PC-9 (cell line): ENCODE results near the gene PTPN21. TPM values are rescaled to one million over a fixed set of nuclear protein-coding genes. Genes with fewer than 3 reads are reported as not detected.

Source experiments
- BruUV-seq: library from RNA; stranded (reverse); fragments of 400-500 nt; replicated peaks from 2 replicates; lab custom pipeline; 2021; lab: Mats Ljungman, UMichigan
- CTCF ChIA-PET: fragments of 300-600 bp; sonication (Branson Sonifier 250); formaldehyde crosslinking; loops from one replicate; lab custom pipeline; 2022; ENCODE audit warnings: antibody characterized with exemption; lab: Charles Lee
- POLR2A ChIA-PET: fragments of 300-600 bp; sonication (Branson Sonifier 250); formaldehyde crosslinking; loops from one replicate; lab custom pipeline; 2022; ENCODE audit warnings: antibody characterized with exemption; ENCODE audit not compliant: unreplicated experiment; lab: Charles Lee
- DNase-seq, 2 experiments: peaks; one replicate each; pipeline versions ENCODE4 v3.0.0 to v3.0.0-alpha.2; 2015 to 2022; ENCODE audit warnings: mixed read lengths in 1 of 2
- H2AFZ ChIP-seq: fragments of 200-600 bp; sonication (generic); 2 replicates; pipeline ENCODE4 v1.8.1; 2017; ENCODE audit warnings: antibody characterized with exemption
- H3F3A ChIP-seq: fragments of 200-600 bp; sonication (generic); 2 replicates; pipeline ENCODE4 v1.8.1; 2017; ENCODE audit warnings: antibody characterized with exemption, mild to moderate bottlenecking, low read depth; ENCODE audit not compliant: insufficient read depth
- H3K27ac ChIP-seq: fragments of 200-600 bp; sonication (generic); 2 replicates; pipeline ENCODE4 v1.6.1; 2016; ENCODE audit warnings: mixed run types
- H3K27me3 ChIP-seq: fragments of 200-600 bp; sonication (generic); 2 replicates; pipeline ENCODE4 v1.6.1; 2016; ENCODE audit warnings: low read depth, mixed run types; ENCODE audit not compliant: insufficient read depth
- H3K36me3 ChIP-seq: fragments of 200-600 bp; sonication (generic); 2 replicates; pipeline ENCODE4 v1.6.1; 2016; ENCODE audit warnings: low read depth, mixed run types
- H3K4me1 ChIP-seq: fragments of 200-600 bp; sonication (generic); replicated peaks from 2 replicates; pipeline ENCODE4 v1.6.1; 2016; ENCODE audit warnings: mixed run types; ENCODE audit not compliant: insufficient read depth
- H3K4me2 ChIP-seq: fragments of 200-600 bp; sonication (generic); 2 replicates; pipeline ENCODE4 v1.6.1; 2017; ENCODE audit warnings: mixed run types
- H3K4me3 ChIP-seq: fragments of 200-600 bp; sonication (generic); 2 replicates; pipeline ENCODE4 v1.6.1; 2016; ENCODE audit warnings: mixed run types
- H3K79me2 ChIP-seq: fragments of 200-600 bp; sonication (generic); 2 replicates; pipeline ENCODE4 v1.6.1; 2017; ENCODE audit warnings: low read depth, mixed run types
- H3K9me2 ChIP-seq: fragments of 200-600 bp; sonication (generic); 2 replicates; pipeline ENCODE4 v1.8.1; 2017; ENCODE audit warnings: mild to moderate bottlenecking; ENCODE audit not compliant: insufficient read depth
- H3K9me3 ChIP-seq: fragments of 200-600 bp; sonication (generic); 2 replicates; pipeline ENCODE4 v1.8.1; 2016; ENCODE audit warnings: low read depth; ENCODE audit not compliant: insufficient read depth
- H4K20me1 ChIP-seq: fragments of 200-600 bp; sonication (generic); 2 replicates; pipeline ENCODE4 v1.8.1; 2017; ENCODE audit not compliant: insufficient read depth
- CTCF ChIP-seq: fragments of 200-600 bp; sonication (generic); conservative IDR thresholded peaks from 2 replicates; pipeline ENCODE4 v1.6.1; 2017; ENCODE audit warnings: mixed run types, antibody characterized with exemption, mild to moderate bottlenecking, moderate library complexity
- EZH2 ChIP-seq: fragments of 200-600 bp; sonication (generic); IDR thresholded peaks from 2 replicates; pipeline ENCODE4 v1.8.0; 2017; ENCODE audit warnings: antibody characterized with exemption, low read depth
- intact Hi-C: fragments of 100-400 bp; cut with micrococcal nuclease; formaldehyde crosslinking; loops from one replicate; pipeline ENCODE4 v1.10.0; 2022; ENCODE audit not compliant: unreplicated experiment
- total RNA-seq: library from RNA; stranded (reverse); gene quantifications from 2 replicates; pipeline ENCODE4 v1.2.3, GENCODE V29; 2021

PTPN21 gene
- total RNA-seq, 1 experiment from 2014 or later: 4.0 TPM

- H3K36me3 ChIP-seq: no peaks in the 10 kb centered on the region
- no peak overlapping the region for H3K4me3 ChIP-seq
- no peak overlapping the region for H2AFZ ChIP-seq
- no peak overlapping the region for H3K27ac ChIP-seq
- peaks cover 15% of the 10 kb centered on the region for H3K79me2 ChIP-seq
- ChIA-PET POLR2A (no interaction called here), CTCF (no interaction called here)
- TF ChIP-seq CTCF (peak; percentile 33; the same call in 1 of the 2 replicates), EZH2 (no peak)
- no peaks in the 10 kb centered on the region for H3K9me3 ChIP-seq
- H3K27me3 ChIP-seq: no peaks in the 10 kb centered on the region
- no peak overlapping the region for H3K4me2 ChIP-seq
- no peaks in the 10 kb centered on the region for H4K20me1 ChIP-seq
- DNase-seq: peak in 1 of 2 experiments; percentile 40
- no TSS peak for BruUV-seq
- peaks cover 6% of the 10 kb centered on the region; the same call in 1 of the 2 replicates for H3F3A ChIP-seq
- intact Hi-C loops: loop anchor here (5.0 kb wide), 1 partner anchor 68 kb away; no protein-coding TSS in a partner anchor
- H3K9me2 ChIP-seq: no peaks in the 10 kb centered on the region
- peaks cover 16% of the 10 kb centered on the region; the same call in 1 of the 2 replicates for H3K4me1 ChIP-seq
These were observed 5.0 kb upstream of the PTPN21 start for GRCh38 chr14:88559852-88560251.

DNA sequence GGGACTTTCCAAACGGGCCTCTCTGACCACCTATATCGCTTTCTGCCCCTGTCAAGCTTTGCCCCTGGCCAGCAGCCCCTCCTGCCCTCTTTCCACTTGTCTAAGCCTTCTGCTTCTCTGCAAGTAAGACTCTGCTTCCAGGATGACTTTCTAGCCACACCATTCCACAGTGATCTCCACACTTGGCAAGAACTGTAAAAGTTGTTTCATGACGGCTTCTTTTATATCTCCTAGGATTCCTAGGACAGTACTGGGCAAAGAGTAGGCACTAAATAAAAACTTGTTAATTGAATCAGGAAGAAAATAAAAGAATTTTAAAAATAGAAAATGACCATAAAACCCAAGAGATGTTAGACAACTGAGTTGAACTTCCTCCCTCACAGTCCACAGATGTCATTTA lies 1.8 kb upstream of the PTPN21 start:
- H3K27ac ChIP-seq: no peak overlapping the region
- H3K4me3 ChIP-seq: no peak overlapping the region
- TF ChIP-seq CTCF (no peak), EZH2 (no peak)
- H3F3A ChIP-seq: peaks cover 6% of the 10 kb centered on the region; the same call in 1 of the 2 replicates
- intact Hi-C loops: no loop called here
- H3K9me3 ChIP-seq: no peaks in the 10 kb centered on the region
- H3K4me1 ChIP-seq: peaks cover 17% of the 10 kb centered on the region
- H3K27me3 ChIP-seq: no peaks in the 10 kb centered on the region
- DNase-seq: no peak
- H3K36me3 ChIP-seq: no peaks in the 10 kb centered on the region
- no peaks in the 10 kb centered on the region for H4K20me1 ChIP-seq
- BruUV-seq: no TSS peak
- no peaks in the 10 kb centered on the region for H3K9me2 ChIP-seq
- H3K4me2 ChIP-seq: no peak overlapping the region
- H2AFZ ChIP-seq: no peak overlapping the region
- peaks cover 20% of the 10 kb centered on the region for H3K79me2 ChIP-seq
- ChIA-PET CTCF (no interaction called here), POLR2A (no interaction called here)

DNA sequence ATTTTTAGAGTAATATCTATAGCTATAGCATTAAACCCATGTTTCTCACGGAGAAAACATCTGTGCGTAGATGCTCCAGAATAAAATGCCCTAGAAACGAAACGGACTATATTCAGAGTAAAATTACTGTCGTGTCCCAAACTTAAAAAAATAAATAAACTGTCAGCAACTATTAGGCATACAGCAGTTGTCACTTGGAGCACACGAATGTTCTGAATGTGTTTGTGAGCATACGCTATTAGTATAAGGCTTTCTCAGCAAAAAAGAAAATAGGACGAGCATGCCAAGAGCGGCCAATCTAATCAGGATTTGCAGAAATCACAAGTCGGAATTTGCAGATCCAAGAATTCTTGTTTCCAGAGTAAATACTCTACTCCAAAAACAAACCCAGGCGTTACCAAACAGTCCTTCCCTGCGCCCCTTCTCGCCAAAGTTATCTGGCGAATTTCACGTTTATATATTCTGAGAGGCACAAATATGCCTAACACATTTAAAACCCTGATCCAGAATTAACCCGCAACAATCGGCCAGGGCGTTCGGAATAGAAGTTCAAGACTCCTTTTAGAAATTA lies 836 bp downstream of the PTPN21 start:
- Histone ChIP-seq H3K79me2 (peaks cover 20% of the 10 kb centered on the region), H3K4me2 (peak overlapping the region; percentile 95), H2AFZ (peak overlapping the region; percentile 83), H3K9me2 (no peaks in the 10 kb centered on the region), H3F3A (peaks cover 6% of the 10 kb centered on the region; the same call in 1 of the 2 replicates), H3K27me3 (no peaks in the 10 kb centered on the region), H4K20me1 (no peaks in the 10 kb centered on the region), H3K27ac (no peak overlapping the region), H3K36me3 (no peaks in the 10 kb centered on the region), H3K4me3 (peak overlapping the region; percentile 90), H3K4me1 (peaks cover 17% of the 10 kb centered on the region), H3K9me3 (no peaks in the 10 kb centered on the region)
- ChIA-PET POLR2A (no interaction called here), CTCF (no interaction called here)
- DNase-seq: no peak
- BruUV-seq: TSS peak; percentile 43
- intact Hi-C loops: no loop called here
- no peak for TF ChIP-seq CTCF
- no peak for TF ChIP-seq EZH2
